PC-3 (cell line): ENCODE results near the gene PITPNM3. TPM values are rescaled to one million over a fixed set of nuclear protein-coding genes. Genes with fewer than 3 reads are reported as not detected.
A peak's percentile ranks its signal among the peaks of the same experiment; 100 is the strongest.

Experiments
- ATAC-seq: fragments of 200-7000 bp; cut with Tn5 transposase; 2 replicates; pipeline ENCODE4 v1.9.1; 2020; ENCODE audit warnings: mild to moderate bottlenecking, moderate library complexity
- Bru-seq: library from RNA; stranded (reverse); fragments of 400-500 nt; gene quantifications from one replicate; lab custom pipeline; 2021; lab: Mats Ljungman, UMichigan
- BruChase-seq, 2 experiments: library from RNA; stranded (reverse); fragments of 400-500 nt; gene quantifications; one replicate each; lab custom pipeline; 2021; lab: Mats Ljungman, UMichigan
- BruUV-seq: library from RNA; stranded (reverse); fragments of 400-500 nt; replicated peaks from 2 replicates; lab custom pipeline; 2021; lab: Mats Ljungman, UMichigan
- CTCF ChIA-PET: fragments of 300-600 bp; sonication (Branson Sonifier 250); formaldehyde crosslinking; loops from one replicate; lab custom pipeline; 2022; ENCODE audit warnings: antibody characterized with exemption; lab: Charles Lee
- POLR2A ChIA-PET: fragments of 300-600 bp; sonication (Branson Sonifier 250); formaldehyde crosslinking; loops from one replicate; lab custom pipeline; 2022; ENCODE audit warnings: antibody characterized with exemption; ENCODE audit not compliant: unreplicated experiment; lab: Charles Lee
- DNase-seq: peaks from one replicate; pipeline ENCODE4 v3.0.0-alpha.2; 2015
- H2AFZ ChIP-seq: fragments of 300-600 bp; sonication (generic); 2 replicates; pipeline ENCODE4 v1.6.0; 2016; ENCODE audit warnings: antibody characterized with exemption, low read length
- H3F3A ChIP-seq: fragments of 300-600 bp; sonication (generic); one replicate; pipeline ENCODE4 v1.6.0; 2017; ENCODE audit warnings: antibody characterized with exemption, low read length, control low read depth, mild to moderate bottlenecking; ENCODE audit not compliant: unreplicated experiment
- H3K27ac ChIP-seq: fragments of 300-600 bp; sonication (generic); 2 replicates; pipeline ENCODE4 v1.5.1; 2016; ENCODE audit warnings: mild to moderate bottlenecking, low read length
- H3K27me3 ChIP-seq: fragments of 300-600 bp; sonication (generic); 2 replicates; pipeline ENCODE4 v1.6.1; 2016; ENCODE audit warnings: low read length, mixed read lengths
- H3K36me3 ChIP-seq: fragments of 300-600 bp; sonication (generic); 2 replicates; pipeline ENCODE4 v1.6.1; 2016; ENCODE audit warnings: low read depth, mixed run types, low read length, mixed read lengths
- H3K4me1 ChIP-seq: fragments of 300-600 bp; sonication (generic); 2 replicates; pipeline ENCODE4 v1.5.1; 2016; ENCODE audit warnings: low read length; ENCODE audit not compliant: insufficient read depth
- H3K4me2 ChIP-seq: fragments of 300-600 bp; sonication (generic); 2 replicates; pipeline ENCODE4 v1.6.0; 2016; ENCODE audit warnings: low read length
- H3K4me3 ChIP-seq: fragments of 300-600 bp; sonication (generic); 2 replicates; pipeline ENCODE4 v1.5.1; 2016; ENCODE audit warnings: mild to moderate bottlenecking, low read length, mixed read lengths
- H3K79me2 ChIP-seq: fragments of 300-600 bp; sonication (generic); 2 replicates; pipeline ENCODE4 v1.6.1; 2017; ENCODE audit warnings: low read length, mixed read lengths
- H3K9ac ChIP-seq: fragments of 300-600 bp; sonication (generic); 2 replicates; pipeline ENCODE4 v1.6.0; 2016; ENCODE audit warnings: mild to moderate bottlenecking, low read length
- H3K9me2 ChIP-seq: fragments of 300-600 bp; sonication (generic); replicated peaks from 2 replicates; pipeline ENCODE4 v1.6.1; 2016; ENCODE audit warnings: mixed run types, low read length, mixed read lengths
- H3K9me3 ChIP-seq: fragments of 300-600 bp; sonication (generic); 2 replicates; pipeline ENCODE4 v1.6.1; 2016; ENCODE audit warnings: low read length, mixed read lengths
- H4K20me1 ChIP-seq: fragments of 300-600 bp; sonication (generic); 2 replicates; pipeline ENCODE4 v1.6.1; 2016; ENCODE audit warnings: low read length, mixed read lengths
- CTCF ChIP-seq: fragments of 300-600 bp; sonication (generic); conservative IDR thresholded peaks from 2 replicates; pipeline ENCODE4 v1.5.1; 2017; ENCODE audit warnings: antibody characterized with exemption, low read depth, mild to moderate bottlenecking, low read length
- EZH2 ChIP-seq: fragments of 300-600 bp; sonication (generic); IDR thresholded peaks from one replicate; pipeline ENCODE4 v1.6.1; 2017; ENCODE audit warnings: antibody characterized with exemption, mild to moderate bottlenecking, low read length; ENCODE audit not compliant: unreplicated experiment
- EZH2phosphoT487 ChIP-seq: fragments of 300-600 bp; sonication (generic); IDR thresholded peaks from 2 replicates; pipeline ENCODE4 v1.6.1; 2018; ENCODE audit warnings: mild to moderate bottlenecking, antibody characterized with exemption, low read length, borderline replicate concordance
- intact Hi-C: fragments of 100-400 bp; cut with micrococcal nuclease; formaldehyde crosslinking; loops from 2 replicates; pipeline ENCODE4 v1.9.0; 2023
- long read RNA-seq: library from polyadenylated mRNA; unstranded; transcript quantifications from one replicate; pipeline ENCODE4 v2.0.0, GENCODE V29; 2021; ENCODE audit not compliant: unreplicated experiment
- total RNA-seq: library from RNA; depleted of rRNA; stranded (reverse); fragments of >200 nt; gene quantifications from 2 replicates; pipeline ENCODE4 v1.2.3, GENCODE V29; 2014; rRNA removed

The PITPNM3 gene
- total RNA-seq (7.1 and 9.7 TPM in 2 replicates), Bru-seq, nascent RNA (percentile 43 among the genes with signal in this experiment), BruChase-seq, experiment 1, labeled RNA remaining after a 6-hour chase (percentile 40 among the genes with signal in this experiment), BruChase-seq, experiment 2, labeled RNA remaining after a 2-hour chase (percentile 41 among the genes with signal in this experiment)
- long read RNA-seq, partial matches to known transcripts: 3 of 15 reads
- long read RNA-seq, other reads (novel, unspliced or antisense): 12 of 15 reads

GRCh38 chr17:6556121-6557039 lies at the start of gene PITPNM3:
PITPNM3 (minus strand) TSS chr17:6556555; CDS start chr17:6556406, 149 bp downstream.
- ChIA-PET CTCF (no interaction called here), POLR2A (no interaction called here)
- no peaks in the 10 kb centered on the region for H3F3A ChIP-seq
- H3K4me3 ChIP-seq: peak within 1 kb of the TSS; percentile 82
- peaks cover 37% of the 10 kb centered on the region for H3K4me1 ChIP-seq
- DNase-seq (peak; percentile 38), ATAC-seq (peak; percentile 42)
- H3K27me3 ChIP-seq: no peaks in the 10 kb centered on the region
- H3K9me2 ChIP-seq: no peaks in the 10 kb centered on the region
- H3K79me2 ChIP-seq: peaks cover 13% of the 10 kb centered on the region; the same call in 1 of the 2 replicates
- peak within 1 kb of the TSS; percentile 80 for H3K4me2 ChIP-seq
- H2AFZ ChIP-seq: peak within 1 kb of the TSS; percentile 57
- H3K9ac ChIP-seq: peak within 1 kb of the TSS; percentile 70
- TF ChIP-seq CTCF (no peak), EZH2phosphoT487 (no peak), EZH2 (no peak)
- peak within 1 kb of the TSS; percentile 74 for H3K27ac ChIP-seq
- no peaks in the 10 kb centered on the region for H3K9me3 ChIP-seq
- H4K20me1 ChIP-seq: no peaks in the 10 kb centered on the region
- H3K36me3 ChIP-seq: no peaks in the 10 kb centered on the region
- BruUV-seq: no TSS peak
- intact Hi-C loops: no loop called here

- no TSS peak for BruUV-seq
- ChIA-PET POLR2A (no interaction called here), CTCF (no interaction called here)
- H3K4me1 ChIP-seq: peaks cover 16% of the 10 kb centered on the region
- no peaks in the 10 kb centered on the region for H3K79me2 ChIP-seq
- no peaks in the 10 kb centered on the region for H4K20me1 ChIP-seq
- no peak overlapping the region for H3K27ac ChIP-seq
- H3K9me3 ChIP-seq: no peaks in the 10 kb centered on the region
- no peak for DNase-seq
- H2AFZ ChIP-seq: no peak overlapping the region
- peaks cover 38% of the 10 kb centered on the region for H3K36me3 ChIP-seq
- H3F3A ChIP-seq: no peaks in the 10 kb centered on the region
- H3K9ac ChIP-seq: no peak overlapping the region
- no peaks in the 10 kb centered on the region for H3K9me2 ChIP-seq
- no peaks in the 10 kb centered on the region for H3K27me3 ChIP-seq
- H3K4me2 ChIP-seq: no peak overlapping the region
- H3K4me3 ChIP-seq: no peak overlapping the region
- TF ChIP-seq CTCF (no peak), EZH2 (no peak)
- ATAC-seq: no peak
- intact Hi-C loops: no loop called here
These were observed 48.8 kb upstream of the PITPNM3 start for GRCh38 chr17:6605142-6605541.
